Measurements from ENCODE around the gene CHRNA7. TPM values are rescaled to one million over a fixed set of nuclear protein-coding genes. Genes with fewer than 3 reads are reported as not detected.

CHRNA7 gene
- total and polyA plus RNA-seq, 4 experiments from 2014 or later = 0.35 TPM; not detected in 3

DNA sequence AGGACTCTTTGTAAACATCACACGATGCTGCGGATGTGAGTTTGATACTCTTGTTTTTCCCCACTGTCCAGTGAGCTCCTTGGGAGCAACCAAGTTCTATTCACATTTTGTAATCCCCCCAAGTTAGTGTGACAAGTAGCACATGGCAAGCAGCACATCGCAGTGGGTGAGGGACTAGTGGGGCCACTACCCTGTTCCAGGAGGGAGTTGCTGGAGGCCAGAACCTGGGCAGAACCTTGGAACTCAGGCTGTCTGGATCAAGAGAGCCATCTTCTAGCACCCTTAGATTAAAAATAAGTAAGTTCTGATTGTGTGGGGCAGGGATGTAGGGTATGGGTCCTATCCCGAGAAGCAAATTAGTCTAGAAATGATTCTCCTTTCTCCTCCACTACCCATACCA, 91.7 kb downstream of the CHRNA7 start:
- H3K27me3 Mint-ChIP-seq = peaks cover 4 to 13% of the 10 kb centered on the region in 2 donors
- H3K9me3 ChIP-seq (ENCODE audit: control insufficient read depth in 1 of 2, low read length in 2 of 2) = no peaks in the 10 kb centered on the region
- ChIA-PET POLR2A (ENCODE audit: partially characterized antibody) (no interaction called here), CTCF (ENCODE audit: partially characterized antibody) (no interaction called here)
- H3K4me1 ChIP-seq (ENCODE audit: insufficient read depth, low read length) = no peaks in the 10 kb centered on the region
- H3K27ac ChIP-seq (ENCODE audit: low read depth, low read length) = no peak overlapping the region
- no peak overlapping the region for H3K27ac Mint-ChIP-seq
- no peaks in the 10 kb centered on the region for H3K36me3 Mint-ChIP-seq
- no peaks in the 10 kb centered on the region for H3K27me3 ChIP-seq (ENCODE audit: insufficient read depth, low read length)
- intact Hi-C loops (cut with micrococcal nuclease) = no loop called here
- no peak for DNase-seq
- H3K4me1 Mint-ChIP-seq = no peaks in the 10 kb centered on the region
- H3K4me3 Mint-ChIP-seq = no peak overlapping the region
- no peaks in the 10 kb centered on the region for H3K9me3 Mint-ChIP-seq
- H3K4me3 ChIP-seq (ENCODE audit: low read length in 2 of 2) = no peak overlapping the region
- H3K36me3 ChIP-seq (ENCODE audit: insufficient read depth, low read length) = no peaks in the 10 kb centered on the region

DNA sequence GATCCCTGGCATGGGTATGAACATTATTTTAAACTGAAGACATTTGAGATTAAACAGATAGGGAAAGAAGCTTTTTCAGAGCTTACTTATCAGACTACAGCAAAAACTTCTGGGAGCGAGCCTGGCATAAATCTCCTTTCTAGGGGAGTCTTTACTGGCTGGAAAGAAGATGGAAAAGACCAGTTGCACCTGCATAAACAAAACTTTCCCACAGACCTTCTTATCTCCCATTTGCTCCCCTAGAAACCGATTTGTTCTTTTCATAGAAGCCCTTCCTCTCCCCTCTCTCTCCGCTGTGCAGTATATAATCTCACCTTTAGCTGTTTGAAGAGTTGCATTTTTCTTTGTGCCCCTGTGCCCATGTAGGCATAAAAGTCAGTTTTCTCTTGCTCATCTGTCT, 93.2 kb downstream of the CHRNA7 start:
- no peaks in the 10 kb centered on the region for H3K9me3 Mint-ChIP-seq
- no peaks in the 10 kb centered on the region for H3K4me1 Mint-ChIP-seq
- no peak for DNase-seq
- POLR2A ChIA-PET (ENCODE audit: partially characterized antibody) = no interaction called here
- intact Hi-C loops (cut with micrococcal nuclease) = no loop called here
- no peak overlapping the region for H3K27ac Mint-ChIP-seq
- H3K36me3 Mint-ChIP-seq = no peaks in the 10 kb centered on the region
- no peak overlapping the region for H3K4me3 Mint-ChIP-seq
- Histone ChIP-seq H3K27me3 (ENCODE audit: insufficient read depth, low read length) (no peaks in the 10 kb centered on the region), H3K9me3 (ENCODE audit: control insufficient read depth in 1 of 2, low read length in 2 of 2) (no peaks in the 10 kb centered on the region), H3K27ac (ENCODE audit: low read depth, low read length) (no peak overlapping the region), H3K4me3 (ENCODE audit: low read length in 2 of 2) (no peak overlapping the region), H3K4me1 (ENCODE audit: insufficient read depth, low read length) (no peaks in the 10 kb centered on the region), H3K36me3 (ENCODE audit: insufficient read depth, low read length) (no peaks in the 10 kb centered on the region)
- CTCF ChIA-PET (ENCODE audit: partially characterized antibody) = no interaction called here
- peaks cover 4 to 13% of the 10 kb centered on the region in 2 donors for H3K27me3 Mint-ChIP-seq

DNA sequence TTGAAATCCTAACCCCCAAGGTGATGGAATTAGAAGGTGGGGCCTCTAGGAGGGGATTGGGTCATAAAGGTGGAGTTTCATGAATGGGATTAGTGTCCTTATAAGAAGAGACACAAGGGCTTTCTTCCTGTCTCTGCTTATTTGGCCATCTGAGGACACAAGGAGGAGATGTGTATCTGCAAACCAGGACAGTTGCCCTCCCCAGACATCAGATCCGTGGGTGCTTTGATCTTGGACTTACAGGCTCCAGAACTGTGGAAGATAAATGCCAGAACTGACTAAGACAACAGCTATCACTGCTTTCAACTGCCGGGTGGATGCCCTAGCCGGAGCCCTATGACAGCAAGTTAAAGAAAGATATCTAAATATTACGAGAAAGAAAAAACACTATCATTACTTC, 94.4 kb downstream of the CHRNA7 start:
- Histone ChIP-seq H3K36me3 (ENCODE audit: insufficient read depth, low read length) (no peaks in the 10 kb centered on the region), H3K27ac (ENCODE audit: low read depth, low read length) (no peak overlapping the region), H3K4me1 (ENCODE audit: insufficient read depth, low read length) (no peaks in the 10 kb centered on the region), H3K4me3 (ENCODE audit: low read length in 2 of 2) (no peak overlapping the region), H3K27me3 (ENCODE audit: insufficient read depth, low read length) (peaks cover 3% of the 10 kb centered on the region), H3K9me3 (ENCODE audit: control insufficient read depth in 1 of 2, low read length in 2 of 2) (no peaks in the 10 kb centered on the region)
- peaks cover 4 to 9% of the 10 kb centered on the region in 2 donors for H3K27me3 Mint-ChIP-seq
- intact Hi-C loops (cut with micrococcal nuclease) = no loop called here
- no peak overlapping the region for H3K4me3 Mint-ChIP-seq
- no peak for DNase-seq
- H3K4me1 Mint-ChIP-seq = no peaks in the 10 kb centered on the region
- ChIA-PET CTCF (ENCODE audit: partially characterized antibody) (no interaction called here), POLR2A (ENCODE audit: partially characterized antibody) (no interaction called here)
- no peaks in the 10 kb centered on the region for H3K9me3 Mint-ChIP-seq
- no peak overlapping the region for H3K27ac Mint-ChIP-seq
- H3K36me3 Mint-ChIP-seq = no peaks in the 10 kb centered on the region

DNA sequence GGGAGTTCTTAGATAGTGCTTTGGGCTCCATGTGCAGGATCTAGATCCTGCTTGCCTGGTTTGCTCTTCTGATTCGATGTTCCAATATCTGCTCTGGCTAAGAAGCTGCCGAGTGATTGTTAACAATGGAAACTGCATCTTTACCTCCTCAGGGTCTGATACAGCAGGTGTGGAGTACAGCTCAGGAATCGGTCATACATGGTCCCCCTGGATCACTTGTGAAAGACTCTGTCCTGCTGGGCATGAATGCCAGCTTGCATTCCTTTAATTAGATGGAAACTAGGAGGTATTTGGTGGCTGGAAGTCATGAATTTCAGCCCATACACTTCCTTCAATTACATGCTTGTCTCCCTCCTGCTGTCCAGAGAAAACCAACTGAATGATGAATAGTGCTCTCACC, 95.3 kb downstream of the CHRNA7 start:
- Mint-ChIP-seq H3K4me1 (no peaks in the 10 kb centered on the region), H3K9me3 (no peaks in the 10 kb centered on the region), H3K27ac (no peak overlapping the region), H3K4me3 (no peak overlapping the region), H3K36me3 (no peaks in the 10 kb centered on the region), H3K27me3 (peaks cover 4 to 7% of the 10 kb centered on the region in 2 donors)
- ChIA-PET POLR2A (ENCODE audit: partially characterized antibody) (no interaction called here), CTCF (ENCODE audit: partially characterized antibody) (no interaction called here)
- Histone ChIP-seq H3K36me3 (ENCODE audit: insufficient read depth, low read length) (no peaks in the 10 kb centered on the region), H3K9me3 (ENCODE audit: control insufficient read depth in 1 of 2, low read length in 2 of 2) (no peaks in the 10 kb centered on the region), H3K4me1 (ENCODE audit: insufficient read depth, low read length) (no peaks in the 10 kb centered on the region), H3K4me3 (ENCODE audit: low read length in 2 of 2) (no peak overlapping the region), H3K27ac (ENCODE audit: low read depth, low read length) (no peak overlapping the region), H3K27me3 (ENCODE audit: insufficient read depth, low read length) (peaks cover 3% of the 10 kb centered on the region)
- intact Hi-C loops (cut with micrococcal nuclease) = no loop called here
- no peak for DNase-seq

DNA sequence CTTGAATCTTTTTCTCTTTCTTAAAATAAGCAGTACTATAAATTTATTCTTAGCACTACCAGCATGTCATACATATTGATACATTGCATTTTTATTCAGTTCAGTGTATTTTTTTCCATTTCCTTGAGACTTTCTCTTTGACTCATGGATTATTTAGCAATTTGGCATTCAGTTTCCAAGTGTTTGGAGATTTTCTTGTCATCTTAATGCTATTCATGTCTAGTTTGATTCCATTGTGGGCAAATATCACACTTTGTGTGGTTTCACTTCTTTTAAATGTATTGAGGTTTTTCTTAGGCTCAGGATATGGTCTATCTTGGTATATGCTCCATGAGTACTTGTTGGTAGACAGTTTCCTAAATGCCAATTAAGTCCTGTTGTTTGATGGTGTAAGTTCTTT, 99.5 kb downstream of the CHRNA7 start:
- Histone ChIP-seq H3K27ac (ENCODE audit: low read depth, low read length) (no peak overlapping the region), H3K27me3 (ENCODE audit: insufficient read depth, low read length) (peaks cover 3% of the 10 kb centered on the region), H3K4me3 (ENCODE audit: low read length in 2 of 2) (no peak overlapping the region), H3K4me1 (ENCODE audit: insufficient read depth, low read length) (no peaks in the 10 kb centered on the region), H3K36me3 (ENCODE audit: insufficient read depth, low read length) (no peaks in the 10 kb centered on the region), H3K9me3 (ENCODE audit: control insufficient read depth in 1 of 2, low read length in 2 of 2) (no peaks in the 10 kb centered on the region)
- CTCF ChIA-PET (ENCODE audit: partially characterized antibody) = no interaction called here
- DNase-seq = no peak
- Mint-ChIP-seq H3K4me1 (no peaks in the 10 kb centered on the region), H3K27ac (no peak overlapping the region), H3K4me3 (no peak overlapping the region), H3K36me3 (no peaks in the 10 kb centered on the region), H3K9me3 (no peaks in the 10 kb centered on the region), H3K27me3 (peaks cover 8 to 13% of the 10 kb centered on the region in 2 donors)
- intact Hi-C loops (cut with micrococcal nuclease) = no loop called here
- POLR2A ChIA-PET (ENCODE audit: partially characterized antibody) = no interaction called here

DNA sequence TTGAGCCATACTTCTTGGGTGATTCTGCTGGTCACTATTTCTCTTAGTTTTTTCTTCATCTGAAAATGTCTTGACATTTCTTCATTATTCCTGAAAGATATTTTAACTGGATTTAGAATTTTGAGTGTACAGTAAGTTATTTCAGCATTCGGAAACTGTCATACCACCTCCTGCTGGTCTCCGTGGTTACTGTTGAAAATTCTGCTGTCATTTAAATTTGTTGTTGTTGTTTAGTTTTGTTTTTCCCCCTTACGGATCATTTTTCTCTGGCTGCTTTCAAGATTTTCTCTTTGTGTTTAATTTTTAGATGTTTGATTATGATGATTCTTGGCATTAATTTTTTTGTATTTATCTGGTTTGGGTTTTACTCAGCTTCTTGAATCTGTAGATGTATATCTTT, 100.5 kb downstream of the CHRNA7 start:
- Mint-ChIP-seq H3K9me3 (no peaks in the 10 kb centered on the region), H3K27ac (no peak overlapping the region), H3K27me3 (peaks cover 12 to 15% of the 10 kb centered on the region in 2 donors), H3K4me1 (no peaks in the 10 kb centered on the region), H3K36me3 (no peaks in the 10 kb centered on the region), H3K4me3 (no peak overlapping the region)
- no peak for DNase-seq
- POLR2A ChIA-PET (ENCODE audit: partially characterized antibody) = no interaction called here
- H3K4me1 ChIP-seq (ENCODE audit: insufficient read depth, low read length) = no peaks in the 10 kb centered on the region
- H3K36me3 ChIP-seq (ENCODE audit: insufficient read depth, low read length) = no peaks in the 10 kb centered on the region
- H3K9me3 ChIP-seq (ENCODE audit: control insufficient read depth in 1 of 2, low read length in 2 of 2) = no peaks in the 10 kb centered on the region
- H3K4me3 ChIP-seq (ENCODE audit: low read length in 2 of 2) = no peak overlapping the region
- H3K27ac ChIP-seq (ENCODE audit: low read depth, low read length) = no peak overlapping the region
- intact Hi-C loops (cut with micrococcal nuclease) = no loop called here
- CTCF ChIA-PET (ENCODE audit: partially characterized antibody) = no interaction called here
- H3K27me3 ChIP-seq (ENCODE audit: insufficient read depth, low read length) = peaks cover 3% of the 10 kb centered on the region

DNA sequence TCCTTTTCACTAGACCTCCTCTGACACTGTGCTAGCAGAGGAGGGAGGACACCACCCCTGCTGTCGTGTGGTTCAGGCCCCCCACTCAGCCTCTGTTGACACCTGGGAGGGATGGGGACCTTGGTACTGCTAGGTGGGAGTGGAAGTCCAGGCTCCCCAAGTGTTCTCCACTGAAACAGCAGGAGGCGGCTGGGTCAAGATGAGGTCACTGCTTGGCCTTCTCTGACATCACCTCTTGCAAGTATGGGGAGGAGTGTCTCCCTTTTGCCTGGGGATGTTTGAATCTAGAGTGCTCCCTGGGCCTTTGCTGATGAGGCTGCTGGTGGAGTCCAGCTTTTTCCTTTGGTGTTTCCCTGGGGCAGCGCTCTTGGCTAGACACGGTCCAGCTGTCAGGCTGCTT, 101.5 kb downstream of the CHRNA7 start:
- no peaks in the 10 kb centered on the region for H3K4me1 Mint-ChIP-seq
- Histone ChIP-seq H3K27me3 (ENCODE audit: insufficient read depth, low read length) (peaks cover 3% of the 10 kb centered on the region), H3K27ac (ENCODE audit: low read depth, low read length) (no peak overlapping the region), H3K4me1 (ENCODE audit: insufficient read depth, low read length) (no peaks in the 10 kb centered on the region), H3K9me3 (ENCODE audit: control insufficient read depth in 1 of 2, low read length in 2 of 2) (no peaks in the 10 kb centered on the region), H3K4me3 (ENCODE audit: low read length in 2 of 2) (no peak overlapping the region), H3K36me3 (ENCODE audit: insufficient read depth, low read length) (no peaks in the 10 kb centered on the region)
- ChIA-PET POLR2A (ENCODE audit: partially characterized antibody) (no interaction called here), CTCF (ENCODE audit: partially characterized antibody) (no interaction called here)
- intact Hi-C loops (cut with micrococcal nuclease) = no loop called here
- H3K27me3 Mint-ChIP-seq = peaks cover 12 to 15% of the 10 kb centered on the region in 2 donors
- H3K27ac Mint-ChIP-seq = no peak overlapping the region
- no peak overlapping the region for H3K4me3 Mint-ChIP-seq
- H3K9me3 Mint-ChIP-seq = no peaks in the 10 kb centered on the region
- H3K36me3 Mint-ChIP-seq = no peaks in the 10 kb centered on the region
- DNase-seq = no peak

DNA sequence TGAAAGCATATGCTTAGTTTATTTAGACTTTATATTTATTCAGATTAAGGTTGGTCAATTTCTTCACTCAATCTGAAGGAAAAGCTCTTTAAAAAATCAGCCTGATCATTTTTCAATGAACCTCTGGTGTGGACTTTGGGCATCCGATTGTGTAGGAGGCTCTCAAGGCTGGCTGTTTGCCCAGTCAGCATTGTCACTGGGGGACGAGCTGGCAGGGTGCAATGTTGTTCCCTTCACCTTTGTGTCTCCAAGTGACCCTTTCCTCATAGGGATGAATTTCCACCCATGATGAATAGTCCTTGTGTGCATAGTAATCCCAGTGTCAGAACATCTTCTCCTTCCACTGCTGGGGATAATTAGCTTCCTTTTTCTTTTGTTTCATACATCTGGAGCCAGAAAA, 102.5 kb downstream of the CHRNA7 start:
- peaks cover 3% of the 10 kb centered on the region for H3K27me3 ChIP-seq (ENCODE audit: insufficient read depth, low read length)
- H3K4me1 ChIP-seq (ENCODE audit: insufficient read depth, low read length) = no peaks in the 10 kb centered on the region
- H3K9me3 ChIP-seq (ENCODE audit: control insufficient read depth in 1 of 2, low read length in 2 of 2) = no peaks in the 10 kb centered on the region
- ChIA-PET POLR2A (ENCODE audit: partially characterized antibody) (no interaction called here), CTCF (ENCODE audit: partially characterized antibody) (no interaction called here)
- no peak overlapping the region for H3K4me3 ChIP-seq (ENCODE audit: low read length in 2 of 2)
- Mint-ChIP-seq H3K27me3 (peaks cover 12 to 15% of the 10 kb centered on the region in 2 donors), H3K4me3 (no peak overlapping the region), H3K4me1 (no peaks in the 10 kb centered on the region), H3K9me3 (no peaks in the 10 kb centered on the region), H3K27ac (no peak overlapping the region), H3K36me3 (no peaks in the 10 kb centered on the region)
- H3K36me3 ChIP-seq (ENCODE audit: insufficient read depth, low read length) = no peaks in the 10 kb centered on the region
- no peak overlapping the region for H3K27ac ChIP-seq (ENCODE audit: low read depth, low read length)
- intact Hi-C loops (cut with micrococcal nuclease) = no loop called here
- DNase-seq = no peak

Measured in CD4-positive, alpha-beta memory T cell (primary cell).